CD4-positive, alpha-beta T cell treated with Interleukin-1 beta for 1 hour (primary cell): Measurements from ENCODE around the gene FAM3A.

Source experiments
- DNase-seq, 2 donors: peaks; one replicate each; pipeline ENCODE4 v3.0.0-alpha.2; 2020 to 2022

Gene FAM3A

DNA sequence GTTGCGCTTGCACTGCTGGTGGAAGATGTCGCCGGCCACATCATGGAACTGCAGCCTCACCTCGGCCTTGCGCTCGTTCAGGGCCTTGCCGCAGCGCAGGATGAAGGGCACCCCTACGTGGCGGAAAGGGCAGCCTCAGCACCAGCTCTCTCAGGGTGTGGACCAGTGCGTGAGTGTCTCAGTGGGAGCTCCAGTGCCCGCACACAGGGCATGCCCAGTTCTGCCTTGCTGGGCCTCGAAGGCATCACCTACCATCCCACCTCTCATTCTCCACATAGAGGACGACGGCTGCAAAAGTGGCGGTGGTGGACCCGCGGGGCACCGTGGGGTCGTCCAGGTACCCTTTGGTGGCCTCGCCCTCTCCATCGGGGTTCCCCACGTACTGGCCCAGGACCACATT lies 16.7 kb upstream of the FAM3A start:
- DNase-seq: no peak

DNA sequence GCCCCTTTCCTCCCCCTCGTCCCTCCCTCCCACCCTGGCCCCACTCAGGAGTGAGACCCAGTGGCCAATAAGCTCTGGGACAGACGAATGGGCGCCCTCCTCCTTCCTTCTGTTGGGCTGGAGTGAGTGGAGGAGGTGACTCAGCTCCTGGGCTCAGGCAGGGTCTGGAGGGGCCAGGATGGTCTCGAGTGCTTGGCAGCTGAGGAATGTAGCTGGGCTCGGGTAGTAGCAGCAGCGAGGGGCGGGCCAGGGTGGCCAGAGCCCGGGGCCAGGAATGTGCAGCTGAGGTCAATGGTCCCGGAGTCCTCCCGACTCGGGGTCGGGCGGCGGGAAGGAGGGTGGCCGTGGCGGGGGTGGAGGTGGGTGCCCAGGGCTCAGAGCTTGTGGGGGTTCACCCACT lies 15.6 kb upstream of the FAM3A start:
- no peak for DNase-seq

DNA sequence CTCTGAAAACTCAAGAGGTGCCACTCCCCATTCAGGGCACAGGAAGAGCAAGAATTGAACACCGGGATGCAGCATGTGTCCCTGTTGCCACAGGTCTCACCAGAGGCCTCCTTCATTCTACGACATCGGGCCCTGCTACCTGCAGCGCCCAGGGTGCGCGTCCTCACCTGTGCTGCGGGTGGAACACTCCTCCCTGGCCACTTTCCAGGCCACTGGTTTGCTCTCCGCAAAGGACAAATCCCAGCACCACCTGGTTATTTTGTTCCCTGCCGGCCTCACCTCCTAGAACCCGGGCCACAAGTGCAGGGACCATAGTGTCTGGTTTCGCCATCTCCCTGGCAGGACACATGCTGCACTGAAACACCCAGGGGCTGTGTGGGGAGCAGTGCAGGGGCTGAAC lies 14.3 kb upstream of the FAM3A start:
- no peak for DNase-seq

DNA sequence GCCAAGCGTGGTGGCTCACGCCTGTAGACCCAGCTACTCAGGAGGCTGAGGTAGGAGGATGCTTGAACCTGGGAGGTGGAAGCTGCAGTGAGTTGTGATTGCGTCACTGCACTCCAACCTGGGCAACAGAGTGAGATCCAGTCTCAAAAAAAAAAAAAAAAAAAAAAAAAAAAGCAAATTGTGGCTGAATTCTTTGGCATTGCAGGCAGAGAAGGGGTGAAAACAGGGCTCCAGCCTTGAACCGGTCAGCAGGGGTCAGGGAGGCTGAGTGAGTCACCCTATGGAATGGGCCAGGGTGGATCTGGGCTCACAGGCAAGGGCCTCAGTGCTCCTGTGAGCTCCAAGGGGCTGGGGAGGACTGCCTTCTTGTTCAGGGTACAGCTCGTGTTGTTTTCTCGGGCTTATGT lies 13.2 kb upstream of the FAM3A start:
- no peak for DNase-seq

DNA sequence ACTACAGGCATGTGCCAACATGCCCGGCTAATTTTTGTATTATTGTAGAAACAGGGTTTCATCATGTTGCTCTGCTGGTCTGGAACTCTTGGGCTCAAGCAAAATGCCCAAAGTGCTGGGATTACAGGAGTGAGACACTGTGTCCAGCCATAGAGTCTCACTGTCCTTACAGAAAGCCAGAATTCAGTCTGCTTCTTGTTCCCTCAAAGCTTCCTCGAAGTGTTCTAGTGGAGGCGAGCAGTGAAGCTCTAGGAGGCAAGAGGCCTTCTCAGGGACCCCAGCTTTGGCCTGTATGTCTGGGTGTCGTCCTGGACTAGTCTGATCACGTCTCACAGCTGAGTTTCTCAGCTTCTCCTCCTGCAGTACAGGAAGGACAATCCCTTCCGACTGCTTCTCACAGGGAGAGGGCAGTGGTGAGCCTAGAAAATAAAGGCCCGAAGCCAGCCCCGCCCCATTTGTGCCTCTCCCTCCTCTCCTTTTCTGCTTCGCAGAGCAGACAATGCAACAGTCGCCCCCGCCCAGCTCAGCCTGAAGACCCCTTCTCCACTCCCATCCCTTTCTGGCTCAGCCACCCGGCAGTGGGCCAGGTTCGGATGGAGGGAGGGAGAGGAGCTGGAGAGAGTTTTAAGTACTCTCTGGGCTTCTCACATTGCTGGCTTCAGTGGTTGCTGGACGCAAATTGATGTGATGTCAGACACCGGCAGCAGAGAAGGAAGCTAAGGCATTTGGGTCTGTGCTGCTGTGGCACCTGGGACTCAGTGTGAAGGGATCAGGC lies 11.1 kb upstream of the FAM3A start:
- DNase-seq: peak; percentile 64 to 65

DNA sequence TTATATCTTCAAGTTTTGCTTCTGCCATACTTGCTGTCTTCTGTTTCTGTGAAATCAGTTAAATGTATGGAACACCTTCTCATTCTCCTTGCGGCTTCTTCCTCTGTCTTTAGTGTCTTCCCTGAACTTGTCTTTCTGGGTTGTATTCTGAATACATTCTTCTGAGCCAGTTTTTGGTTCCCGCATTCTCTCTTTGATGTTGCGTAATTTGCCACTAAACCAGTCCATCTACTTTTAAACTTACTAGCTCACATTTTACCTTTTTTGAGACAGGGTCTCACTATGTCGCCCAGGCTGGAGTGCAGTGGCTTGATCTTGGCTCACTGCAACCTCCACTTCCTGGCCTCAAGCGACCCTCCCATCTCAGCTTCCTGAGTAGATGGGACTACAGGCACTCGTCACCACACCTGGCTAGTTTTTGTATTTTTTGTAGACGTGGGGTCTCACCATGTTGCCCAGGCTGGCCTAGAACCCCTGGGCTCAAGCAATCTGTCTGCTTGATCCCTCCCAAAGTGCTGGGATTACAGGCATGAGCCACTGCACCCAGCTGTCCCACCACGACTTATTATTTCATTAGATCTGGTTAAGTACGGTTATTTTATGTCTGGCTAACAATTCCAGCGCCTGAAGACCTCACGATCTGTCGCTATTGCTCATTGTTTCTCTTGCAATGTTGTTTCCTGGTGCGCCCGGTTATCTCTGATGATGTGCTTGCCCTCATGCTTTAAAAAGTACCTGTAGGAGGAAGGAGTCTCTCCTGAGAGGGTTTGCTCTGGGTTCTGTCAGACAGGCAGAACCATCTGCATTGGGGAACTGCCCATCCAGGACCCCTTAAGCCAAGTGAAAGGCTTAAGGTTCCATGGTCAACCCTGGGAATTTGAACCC lies 9.8 kb upstream of the FAM3A start:
- DNase-seq: no peak

DNA sequence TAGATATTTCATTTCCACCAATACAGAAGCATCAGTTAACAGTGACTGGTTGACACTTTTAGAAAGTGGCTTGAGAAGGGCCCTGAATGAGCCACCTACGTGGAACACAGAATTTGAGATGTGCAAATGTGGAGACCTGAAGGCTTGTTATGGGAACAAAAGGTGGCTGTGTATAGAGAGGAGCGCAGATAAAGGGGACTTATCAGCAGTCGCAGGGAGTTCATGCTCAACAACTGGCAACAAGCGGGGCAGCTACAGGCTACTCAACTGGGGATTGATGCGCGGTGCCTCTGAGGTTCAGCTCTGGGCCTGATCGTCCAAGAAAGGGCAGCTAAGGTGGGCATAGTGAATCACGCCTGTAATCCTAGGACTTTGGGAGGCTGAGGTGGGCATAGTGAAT lies 3.4 kb upstream of the FAM3A start:
- DNase-seq: no peak

DNA sequence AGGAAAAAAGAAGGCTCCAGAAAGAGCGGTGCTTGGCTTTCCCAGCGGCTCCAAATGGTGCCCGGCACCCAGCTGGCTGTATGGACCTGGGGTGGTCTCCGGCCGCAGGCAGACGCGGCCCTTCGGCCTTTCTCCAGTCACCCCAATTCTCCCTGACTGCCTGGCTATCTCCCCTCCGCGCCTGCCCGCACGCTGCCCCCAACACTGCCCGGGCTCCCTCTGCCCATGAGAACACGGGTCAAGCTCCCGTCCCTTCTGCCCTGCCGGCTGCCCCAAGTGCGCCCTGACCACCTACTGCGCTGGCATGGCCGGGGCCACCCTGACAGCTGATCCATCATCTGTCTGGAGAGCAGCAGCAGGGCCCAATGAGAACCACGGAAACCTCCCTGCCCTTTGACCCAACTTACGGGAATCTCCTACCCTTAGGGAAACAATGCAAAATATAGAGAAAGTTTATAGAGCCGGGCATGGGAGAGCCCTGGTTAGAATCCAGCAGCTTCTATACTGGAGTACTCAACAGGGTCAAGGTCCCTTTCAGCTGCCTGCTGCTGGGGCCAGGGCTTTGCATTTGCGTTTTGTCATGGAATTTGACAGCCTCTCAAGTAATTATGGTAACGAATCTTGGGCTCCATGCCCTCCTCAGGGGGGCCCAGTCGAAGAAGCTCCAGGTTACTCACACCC lies 1.2 kb upstream of the FAM3A start:
- no peak for DNase-seq

DNA sequence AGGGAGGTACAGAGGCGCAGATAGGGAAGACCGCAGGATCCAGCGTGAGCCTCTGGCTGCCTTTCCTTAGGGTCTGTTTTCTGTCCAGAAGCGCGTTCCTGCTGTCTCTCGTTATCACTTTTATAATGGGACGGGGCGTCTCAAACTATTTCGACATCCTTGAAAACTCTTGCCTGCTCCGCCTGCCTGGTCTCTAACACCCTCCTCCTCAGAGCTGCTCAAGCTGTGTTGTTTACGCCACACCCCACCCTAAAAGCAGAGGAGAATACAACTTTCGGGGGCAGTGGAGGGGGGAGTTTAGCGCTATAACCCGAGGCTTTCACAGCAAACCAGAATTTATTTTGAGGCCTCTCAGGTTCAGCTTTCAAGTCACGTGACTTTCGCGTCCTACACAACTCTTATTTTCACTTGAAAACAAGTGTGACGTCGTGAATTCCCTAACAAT lies 646 bp upstream of the FAM3A start:
- peak in 1 of 2 donors; percentile 31 for DNase-seq

DNA sequence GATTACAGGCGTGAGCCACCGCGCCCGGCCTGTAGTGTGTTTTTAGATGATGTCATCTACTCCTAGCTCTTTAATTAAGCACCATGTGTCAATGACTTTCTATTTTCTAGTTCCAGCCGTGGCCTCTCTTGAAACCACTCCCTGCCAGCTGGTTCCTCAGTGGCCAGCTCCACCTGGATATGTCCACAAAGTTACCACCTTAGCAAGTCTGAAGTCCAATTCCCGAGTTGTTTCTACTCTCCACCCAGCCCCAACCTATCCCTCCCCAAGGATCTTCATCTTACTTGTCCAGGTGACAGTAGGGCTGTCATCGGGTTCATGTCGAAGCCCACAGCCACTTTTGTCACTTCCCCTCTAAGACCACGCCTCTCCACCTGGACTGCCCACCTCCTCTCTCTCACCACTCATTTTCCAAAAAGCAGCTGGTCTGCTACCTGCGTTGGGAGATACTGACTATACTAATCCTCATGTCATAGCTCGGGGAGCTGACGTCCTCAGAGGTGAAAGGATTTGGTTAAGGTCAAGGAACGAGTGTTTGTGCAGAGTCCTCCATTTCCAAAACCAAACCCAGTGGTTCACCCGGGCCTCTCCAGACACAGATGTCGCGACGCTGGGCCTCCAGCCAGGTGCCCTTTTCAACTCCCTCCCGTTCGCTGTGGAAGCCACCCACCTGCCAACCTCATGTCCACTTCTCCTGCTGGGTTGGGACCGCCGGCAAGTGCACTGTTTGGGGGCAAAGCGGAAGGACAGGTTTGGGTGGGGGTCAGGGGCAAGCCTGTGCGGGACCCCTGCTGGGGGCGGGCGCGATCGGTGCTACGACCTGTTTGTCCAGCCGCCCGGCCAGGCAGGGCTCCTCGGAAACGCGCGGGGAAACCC lies 704 bp downstream of the FAM3A start:
- peak; percentile 34 to 44 for DNase-seq

DNA sequence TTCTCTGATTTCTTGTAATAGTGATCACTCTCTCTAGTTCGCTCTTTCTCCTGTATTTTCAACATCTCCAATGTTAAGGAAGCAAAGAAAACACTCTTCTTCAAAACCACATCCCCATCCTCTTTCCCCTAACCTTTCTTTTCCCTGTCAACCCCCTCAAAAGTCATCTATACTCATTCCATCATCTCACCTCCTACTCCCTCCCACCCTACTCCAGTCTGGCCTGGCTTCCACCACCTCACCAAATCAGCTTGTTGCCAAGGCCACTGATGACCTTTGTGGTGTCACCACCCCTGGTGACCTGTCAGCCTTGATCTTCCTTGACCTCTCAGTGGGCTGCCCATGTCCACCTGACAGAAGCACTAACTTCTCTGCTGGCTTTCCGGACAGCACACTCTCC lies 2.3 kb downstream of the FAM3A start:
- no peak for DNase-seq

DNA sequence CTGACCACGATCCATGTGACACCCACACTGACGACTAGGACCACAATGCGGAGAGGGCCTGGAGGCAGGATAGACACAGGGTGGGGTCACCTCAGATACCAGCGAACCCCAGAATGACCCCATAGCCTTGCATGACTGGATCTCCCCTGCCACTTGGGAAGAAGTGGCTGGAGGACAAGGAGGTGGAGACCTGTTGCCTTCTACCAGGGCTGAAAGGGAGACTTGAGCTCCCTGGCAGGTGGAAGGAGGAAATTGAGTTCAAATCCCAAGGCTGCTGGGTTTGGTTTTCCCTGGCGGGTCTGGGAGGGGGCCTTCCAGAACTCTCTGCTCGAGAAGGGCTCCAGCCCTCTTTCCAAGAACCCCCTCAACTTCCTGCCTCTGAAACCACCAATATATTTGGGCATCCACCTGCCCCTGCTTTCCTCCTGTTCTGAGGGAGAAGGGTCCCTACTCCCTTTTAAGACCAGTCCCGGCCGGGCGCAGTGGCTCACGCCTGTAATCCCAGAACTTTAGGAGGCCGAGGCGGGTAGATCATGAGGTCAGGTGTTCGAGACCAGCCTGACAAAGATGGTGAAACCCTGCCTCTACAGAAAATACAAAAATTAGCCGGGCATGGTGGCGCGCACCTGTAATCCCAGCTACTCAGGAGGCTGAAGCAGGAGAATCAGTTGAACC lies 3.0 kb downstream of the FAM3A start:
- no peak for DNase-seq

DNA sequence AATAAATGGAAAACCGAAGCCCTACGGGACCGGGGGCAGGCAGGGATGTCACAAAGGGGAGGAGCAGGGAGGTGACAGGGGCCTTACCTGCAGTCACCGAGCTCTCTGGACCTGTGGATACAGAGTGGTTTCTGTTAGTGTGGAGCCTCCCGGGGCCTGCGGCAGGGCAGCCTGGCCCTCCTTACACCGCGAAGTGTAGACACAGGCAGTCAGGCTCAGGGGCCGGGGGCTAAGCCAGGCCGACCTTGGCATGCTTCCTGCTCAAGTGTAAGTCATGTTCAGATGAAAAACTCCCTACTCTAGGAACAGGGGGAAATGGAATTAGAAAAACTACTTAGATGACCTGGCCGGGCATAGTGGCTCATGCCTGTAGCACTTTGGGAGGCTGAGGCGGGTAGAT lies 4.3 kb downstream of the FAM3A start:
- DNase-seq: no peak

DNA sequence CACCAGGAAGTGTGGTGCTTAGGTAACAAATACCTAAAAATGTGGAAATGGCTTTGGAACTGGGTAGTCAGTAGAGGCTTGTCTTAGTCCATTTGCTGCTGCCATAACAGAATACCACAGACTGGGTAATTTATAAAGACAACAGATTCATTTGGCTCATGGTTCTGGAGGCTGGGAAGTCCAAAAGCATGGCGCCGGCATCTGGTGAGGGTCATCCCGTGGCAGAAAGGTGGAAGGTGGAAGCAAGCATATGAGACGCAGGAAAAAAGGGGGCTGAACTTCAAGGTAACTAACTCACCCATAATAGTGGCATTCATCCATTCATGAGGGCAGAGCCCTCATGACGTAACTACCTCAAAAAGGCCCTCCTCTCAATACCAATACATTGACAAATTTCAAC lies 6.6 kb downstream of the FAM3A start:
- DNase-seq: no peak

DNA sequence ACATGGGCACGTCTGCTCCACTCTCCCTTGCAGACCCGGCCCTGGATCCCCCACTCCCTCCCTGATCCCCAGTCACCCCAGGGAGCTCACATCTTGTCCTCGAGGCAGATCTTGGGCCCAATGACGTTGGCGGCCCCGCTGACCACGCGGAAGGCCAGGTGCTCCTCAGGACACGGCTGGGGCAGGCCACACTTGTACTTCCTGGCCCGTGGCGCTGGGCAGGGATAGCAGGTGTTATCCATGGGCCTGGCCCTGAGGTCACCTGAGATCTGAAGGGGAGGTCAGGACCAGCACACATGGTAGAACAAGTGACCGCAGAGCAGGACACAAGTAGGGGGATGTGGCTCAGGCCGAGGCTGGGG lies 7.7 kb downstream of the FAM3A start:
- no peak for DNase-seq

DNA sequence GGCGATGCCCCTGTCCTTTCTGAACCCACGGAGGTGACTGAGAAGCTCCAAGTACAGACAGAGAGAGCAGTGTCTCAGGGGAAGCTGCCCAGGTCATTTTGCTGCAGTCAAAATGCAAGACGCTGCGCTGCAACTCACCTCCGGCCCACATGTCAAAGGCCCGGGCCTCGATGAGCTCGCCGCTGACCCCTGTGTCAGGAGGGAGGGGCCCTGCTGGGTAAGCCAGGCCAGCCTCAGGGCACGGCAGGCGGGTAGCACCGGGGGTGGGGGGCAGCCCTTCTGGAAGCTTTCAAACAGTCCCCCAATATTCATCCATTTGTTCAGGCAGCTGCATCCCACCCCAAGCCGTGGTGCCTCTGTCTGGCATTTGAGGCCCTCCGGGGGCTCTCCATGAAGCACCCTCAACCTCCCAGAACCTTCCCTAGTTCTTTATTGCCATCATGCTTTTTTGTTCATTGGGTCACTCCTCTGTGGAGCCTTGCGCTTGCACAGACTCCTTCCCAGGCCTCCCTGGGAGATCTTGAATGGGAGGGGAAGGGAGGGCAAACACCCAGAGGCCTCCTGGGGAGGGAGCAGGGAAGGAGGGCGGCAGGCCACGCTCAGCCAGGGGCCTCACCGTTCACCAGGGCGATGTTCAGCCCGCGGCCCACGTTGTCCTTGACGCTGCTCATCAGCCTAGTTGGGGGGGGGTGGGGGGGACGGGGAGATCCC lies 8.2 kb downstream of the FAM3A start:
- DNase-seq: no peak

DNA sequence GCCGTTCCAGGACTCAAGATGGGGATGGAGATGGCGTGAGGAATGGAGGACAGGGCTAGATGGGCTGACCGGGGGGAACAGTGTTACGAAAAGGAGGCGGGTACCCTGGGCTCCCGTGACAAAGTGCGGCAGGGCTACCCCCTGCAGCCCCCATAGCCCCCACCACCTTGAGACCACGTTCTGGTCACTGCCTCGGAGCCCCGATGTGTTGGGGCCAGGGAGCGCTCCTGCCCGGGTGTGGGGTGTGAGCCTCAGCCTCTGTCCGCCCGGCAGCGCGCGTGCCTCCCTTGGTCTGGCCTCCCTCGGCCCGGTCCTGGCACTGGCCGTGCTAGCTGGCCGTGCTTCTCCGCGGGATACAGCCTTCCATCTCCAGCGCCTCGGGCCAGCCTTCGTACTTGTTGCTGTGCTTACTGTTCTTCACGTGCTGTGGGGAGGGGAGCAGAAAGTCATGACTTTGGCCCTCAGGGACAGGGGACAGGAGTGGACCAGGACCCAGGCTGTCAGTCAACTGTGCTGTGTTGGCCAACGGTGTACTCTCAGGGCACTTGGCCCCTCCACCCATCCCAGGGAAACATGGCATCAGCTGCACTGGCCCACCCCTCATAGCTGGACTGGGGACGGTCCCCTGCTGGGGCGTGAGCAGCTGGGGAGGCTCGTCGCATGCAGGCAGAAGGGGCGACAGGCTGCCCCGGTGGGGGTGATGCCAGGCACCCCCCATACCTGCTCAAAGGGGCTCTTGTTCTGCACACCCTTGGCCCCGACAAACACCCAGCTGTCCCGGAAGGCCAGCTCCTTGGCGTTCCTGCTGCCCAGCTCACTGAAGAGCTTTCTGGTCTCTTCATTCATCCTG lies 9.3 kb downstream of the FAM3A start:
- no peak for DNase-seq

DNA sequence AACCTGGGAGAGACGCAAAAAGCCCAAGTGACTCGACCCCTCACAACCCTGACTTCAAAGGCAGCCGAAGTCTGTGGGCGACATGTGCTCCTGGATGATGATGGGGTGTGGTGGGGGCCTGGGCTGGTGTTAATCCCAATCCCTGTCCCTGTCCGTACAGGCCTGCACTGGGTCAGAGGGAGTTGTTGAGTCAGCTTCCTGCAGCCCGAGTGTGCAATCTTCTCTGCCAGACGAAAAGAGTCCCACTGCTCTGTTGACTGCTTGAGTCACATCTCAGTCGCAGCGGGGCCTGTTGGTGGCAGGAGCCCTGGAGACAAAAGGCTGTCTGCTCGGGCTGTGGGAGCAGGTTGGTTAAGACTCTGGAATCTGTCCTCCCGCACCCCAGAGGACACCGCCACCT lies 10.3 kb downstream of the FAM3A start:
- DNase-seq: no peak

DNA sequence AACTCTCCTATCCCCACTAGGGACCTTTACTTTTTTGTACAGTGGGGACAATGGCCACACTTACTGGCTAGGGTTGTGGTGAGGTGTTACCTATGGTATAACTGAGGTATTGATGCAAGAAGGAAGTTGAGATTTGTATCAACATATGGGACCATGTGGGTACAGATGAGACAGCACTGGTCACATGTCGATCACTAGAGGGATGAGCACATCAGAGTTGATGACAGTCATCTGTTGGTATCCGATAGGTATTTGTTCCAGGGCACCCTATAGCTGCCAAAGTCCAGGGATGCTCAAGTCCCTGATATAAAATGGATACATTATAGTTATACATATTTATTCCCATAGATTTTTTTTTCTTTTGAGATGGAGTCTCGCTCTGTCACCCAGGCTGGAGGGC lies 13.0 kb downstream of the FAM3A start:
- DNase-seq: no peak

DNA sequence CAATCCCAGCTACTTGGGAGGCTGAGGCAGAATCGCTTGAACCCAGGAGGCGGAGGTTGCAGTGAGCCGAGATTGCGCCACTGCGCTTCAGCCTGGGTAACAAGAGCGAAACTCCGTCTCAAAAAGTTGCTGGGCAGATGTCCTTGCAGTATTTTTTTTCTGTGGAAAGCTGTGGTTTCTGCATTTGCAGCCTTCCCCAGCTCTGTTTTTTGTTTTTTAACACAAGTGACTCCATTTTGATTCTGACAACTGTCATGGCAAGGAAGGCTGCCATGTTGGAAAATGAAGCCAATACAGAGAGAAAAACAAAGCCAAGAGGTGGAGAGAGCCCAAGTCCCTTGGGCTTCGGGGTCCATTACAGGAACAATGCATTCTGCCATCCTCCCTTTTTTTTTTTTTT lies 13.9 kb downstream of the FAM3A start:
- DNase-seq: no peak
